Omental fat pad (tissue), 4 donors: ENCODE data around the gene TEDDM1. TPM values are rescaled to one million over a fixed set of nuclear protein-coding genes. Genes with fewer than 3 reads are reported as not detected.

Experiments
- ATAC-seq: fragments of 150-250 bp; one replicate; pipeline ENCODE4 v1.9.1; 2016; ENCODE audit warnings: mild to moderate bottlenecking, moderate library complexity; ENCODE audit not compliant: low FRiP score
- DNase-seq: peaks from one replicate; pipeline ENCODE4 v3.0.0-alpha.2; 2019; ENCODE audit warnings: low spot score
- total RNA-seq, 4 donors: library from RNA; depleted of rRNA; stranded (reverse); fragments of >200 nt; gene quantifications; one replicate each; pipeline ENCODE4 v1.1.0, GENCODE V29; 2016
- TF ChIP-seq, protein P1 (sequence below), 3 donors: fragments of 450-650 bp; IDR thresholded peaks; one replicate each; pipeline ENCODE4 v1.5.1; 2016 to 2017; ENCODE audit warnings: antibody characterized with exemption in 3 of 3, mild to moderate bottlenecking in 3 of 3, moderate library complexity in 2 of 3

The TEDDM1 gene
- total RNA-seq, 4 donors from 2014 or later: not detected

DNA sequence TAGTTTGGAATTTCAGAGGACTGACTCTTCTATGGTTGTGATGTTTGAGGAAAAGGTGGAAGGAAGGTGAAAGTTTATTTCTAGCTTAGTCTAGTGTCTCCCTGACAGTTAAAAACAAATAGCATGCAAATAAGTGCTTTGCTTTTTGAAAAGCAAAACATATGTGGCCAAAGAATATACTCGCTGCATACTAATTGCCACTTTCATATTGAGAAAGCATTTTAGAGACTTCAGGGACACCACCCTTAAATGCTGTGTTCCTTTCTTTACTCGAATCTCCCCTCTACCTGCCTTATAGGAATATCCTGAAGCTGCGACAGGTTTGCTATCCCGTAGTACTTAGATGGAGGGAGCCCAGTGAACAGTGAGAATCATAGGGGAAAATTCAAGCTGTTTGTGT lies 32.1 kb downstream of the TEDDM1 start:
- ATAC-seq (no peak), DNase-seq (no peak)

DNA sequence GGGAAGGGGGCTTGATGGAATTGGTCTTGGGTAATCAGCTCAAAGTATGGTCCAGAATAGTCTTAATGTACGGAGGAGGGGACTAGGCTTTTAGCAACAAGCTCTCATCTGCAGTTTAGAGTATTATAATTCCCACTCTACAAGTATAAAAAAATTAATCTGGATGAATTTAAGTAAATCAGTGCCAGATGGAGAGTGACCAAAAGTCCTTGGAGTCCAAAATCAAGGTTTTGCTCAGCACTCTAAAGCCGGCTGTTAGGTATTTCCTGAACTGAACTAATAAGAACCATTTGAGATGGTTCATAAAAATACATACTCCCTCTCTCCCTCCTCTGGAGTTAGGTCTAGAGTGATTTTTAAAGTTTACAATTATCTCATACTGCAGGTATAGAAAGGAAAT lies 32.5 kb downstream of the TEDDM1 start:
- TF ChIP-seq, protein P1, sequence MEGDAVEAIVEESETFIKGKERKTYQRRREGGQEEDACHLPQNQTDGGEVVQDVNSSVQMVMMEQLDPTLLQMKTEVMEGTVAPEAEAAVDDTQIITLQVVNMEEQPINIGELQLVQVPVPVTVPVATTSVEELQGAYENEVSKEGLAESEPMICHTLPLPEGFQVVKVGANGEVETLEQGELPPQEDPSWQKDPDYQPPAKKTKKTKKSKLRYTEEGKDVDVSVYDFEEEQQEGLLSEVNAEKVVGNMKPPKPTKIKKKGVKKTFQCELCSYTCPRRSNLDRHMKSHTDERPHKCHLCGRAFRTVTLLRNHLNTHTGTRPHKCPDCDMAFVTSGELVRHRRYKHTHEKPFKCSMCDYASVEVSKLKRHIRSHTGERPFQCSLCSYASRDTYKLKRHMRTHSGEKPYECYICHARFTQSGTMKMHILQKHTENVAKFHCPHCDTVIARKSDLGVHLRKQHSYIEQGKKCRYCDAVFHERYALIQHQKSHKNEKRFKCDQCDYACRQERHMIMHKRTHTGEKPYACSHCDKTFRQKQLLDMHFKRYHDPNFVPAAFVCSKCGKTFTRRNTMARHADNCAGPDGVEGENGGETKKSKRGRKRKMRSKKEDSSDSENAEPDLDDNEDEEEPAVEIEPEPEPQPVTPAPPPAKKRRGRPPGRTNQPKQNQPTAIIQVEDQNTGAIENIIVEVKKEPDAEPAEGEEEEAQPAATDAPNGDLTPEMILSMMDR (IDR thresholded peaks at IDR 0.05): no peak
- DNase-seq (no peak), ATAC-seq (no peak)

More for the DNA sequence above, 32.1 kb downstream of the TEDDM1 start:
- TF ChIP-seq, protein P1 (IDR thresholded peaks at IDR 0.05): no peak

DNA sequence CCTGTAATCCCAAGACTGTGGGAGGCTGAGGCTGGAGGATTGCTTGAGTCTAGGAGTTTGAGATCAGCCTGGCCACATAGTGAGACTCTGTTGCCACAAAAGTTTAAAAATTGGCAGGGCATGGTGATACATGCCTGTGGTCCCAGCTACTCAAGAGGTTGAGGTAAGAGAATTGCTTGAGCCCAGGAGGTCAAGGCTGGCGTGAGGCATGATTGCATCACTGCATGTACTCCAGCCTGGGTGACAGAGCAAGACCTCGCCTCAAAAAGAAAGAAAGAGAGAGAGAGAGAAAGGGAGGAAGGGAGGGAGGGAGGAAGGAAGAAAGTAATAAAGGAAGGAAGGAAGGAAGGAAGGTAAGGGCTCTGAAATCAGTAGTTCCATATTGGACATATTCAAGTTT lies 33.9 kb downstream of the TEDDM1 start:
- no peak for ATAC-seq
- TF ChIP-seq, protein P1 (IDR thresholded peaks at IDR 0.05): no peak
- no peak for DNase-seq

DNA sequence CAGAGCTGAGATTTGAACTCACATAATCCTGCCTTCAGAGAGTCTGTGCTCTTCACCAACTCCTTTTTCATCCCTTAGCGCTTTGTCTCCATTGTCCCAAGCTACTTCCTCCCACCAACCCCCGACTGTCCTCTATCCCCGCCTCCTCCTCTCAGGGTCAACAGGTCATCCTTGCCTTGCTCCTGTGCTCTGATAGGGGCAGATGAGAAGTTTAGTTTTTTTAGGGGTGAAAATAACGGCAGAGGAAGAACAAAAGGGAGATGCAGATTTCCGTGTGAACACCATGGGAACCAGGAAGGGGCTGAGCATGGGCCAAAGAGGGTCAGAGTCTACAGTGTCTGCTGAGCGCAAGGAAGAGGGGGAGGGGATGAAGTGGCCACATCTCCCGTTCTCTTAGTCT lies 40.8 kb downstream of the TEDDM1 start:
- TF ChIP-seq, protein P1 (IDR thresholded peaks at IDR 0.05): no peak
- ATAC-seq: no peak
- DNase-seq: no peak

DNA sequence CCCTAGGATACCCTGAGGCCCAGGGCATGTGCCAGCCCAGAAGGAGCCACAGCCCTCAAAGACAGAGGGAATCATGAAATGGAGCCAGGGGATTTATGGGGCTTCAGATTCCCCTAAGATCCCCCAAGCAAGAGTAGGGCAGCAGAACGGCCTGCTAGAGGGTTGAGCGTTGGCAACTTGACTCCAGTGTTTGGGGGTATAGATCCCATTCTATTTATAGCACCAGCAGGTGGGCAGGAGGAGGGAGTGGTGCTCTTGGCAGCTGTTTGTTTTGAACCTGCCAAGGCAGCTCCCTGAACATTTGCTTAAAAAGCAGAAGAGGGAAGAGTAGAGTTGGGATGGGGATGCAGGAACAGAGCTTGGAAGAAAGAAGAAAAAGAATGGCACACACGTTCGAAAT lies 42.6 kb downstream of the TEDDM1 start:
- no peak for DNase-seq
- TF ChIP-seq, protein P1 (IDR thresholded peaks at IDR 0.05): no peak
- no peak for ATAC-seq

DNA sequence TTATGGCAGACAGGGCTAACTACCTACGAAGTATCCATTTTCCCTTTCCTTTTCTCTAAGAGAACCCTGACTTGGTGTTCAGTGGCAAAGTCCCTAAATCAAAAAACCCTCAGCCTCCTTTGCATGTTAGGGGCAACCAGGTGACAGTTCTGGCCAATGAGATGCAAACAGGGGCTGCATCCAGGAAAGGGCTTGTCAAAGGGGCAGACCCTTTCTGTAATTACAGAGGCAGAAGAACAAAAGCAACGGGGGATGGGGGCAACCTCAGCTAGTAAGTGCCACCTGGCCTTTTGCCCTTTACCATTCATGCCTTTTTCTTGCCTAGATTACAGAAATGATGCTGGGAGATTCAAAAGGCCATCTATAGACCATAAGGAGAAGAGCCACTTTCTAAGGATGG lies 43.3 kb downstream of the TEDDM1 start:
- TF ChIP-seq, protein P1 (IDR thresholded peaks at IDR 0.05): no peak
- ATAC-seq: no peak

DNA sequence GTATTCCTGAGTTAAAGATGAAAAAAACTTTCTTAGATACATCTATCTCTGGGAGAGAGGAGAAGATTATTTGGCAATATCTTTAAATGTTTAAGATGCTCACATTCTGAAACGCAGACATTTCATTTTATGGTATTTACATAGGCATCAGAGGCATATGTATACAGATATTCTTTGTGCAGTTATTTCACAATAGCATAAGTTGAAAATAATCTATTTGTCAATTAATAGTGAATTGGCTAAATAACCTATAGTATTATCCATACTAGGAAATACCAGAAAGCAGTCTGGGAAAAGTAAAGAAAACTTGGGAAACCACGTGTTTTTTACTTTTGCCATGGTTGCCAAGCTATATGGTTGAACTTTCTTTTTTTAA lies 44.8 kb downstream of the TEDDM1 start:
- DNase-seq (no peak), ATAC-seq (no peak)
- TF ChIP-seq, protein P1 (IDR thresholded peaks at IDR 0.05): no peak

More for the DNA sequence above, 43.3 kb downstream of the TEDDM1 start:
- DNase-seq: no peak
